Stomach (tissue), 9 donors: ENCODE data around the gene STIM2. TPM values are rescaled to one million over a fixed set of nuclear protein-coding genes. Genes with fewer than 3 reads are reported as not detected.

Experiments
- DNase-seq, 2 donors: peaks; one replicate each; pipeline versions ENCODE4 v3.0.0 to v3.0.0-alpha.2; 2013 to 2019
- H3K27ac ChIP-seq, 5 donors: fragments of 200-600 bp in 4 of 5; sonication (generic) in 4 of 5; one replicate each; pipeline ENCODE4 v1.5.1; 2013 to 2019; ENCODE audit warnings: mild to moderate bottlenecking in 1 of 5, moderate library complexity in 1 of 5
- H3K27me3 ChIP-seq, 3 donors: fragments of 200-600 bp; sonication (generic); one replicate each; pipeline ENCODE4 v1.5.1; 2017 to 2019; ENCODE audit warnings: mixed run types in 1 of 3
- H3K36me3 ChIP-seq, 4 donors: fragments of 200-600 bp; sonication (generic); 1 replicate in 3 of 4; 2 replicates in 1 of 4; pipeline ENCODE4 v1.5.1; 2016 to 2019
- H3K4me1 ChIP-seq, 4 donors: fragments of 200-600 bp; sonication (generic); one replicate each; pipeline ENCODE4 v1.5.1; 2016 to 2019
- H3K4me3 ChIP-seq, 4 donors: fragments of 200-600 bp; sonication (generic) in 3 of 4; one replicate each; pipeline ENCODE4 v1.5.1; 2016 to 2019; ENCODE audit warnings: mild to moderate bottlenecking in 1 of 4
- H3K9me3 ChIP-seq, 4 donors: fragments of 200-600 bp; sonication (generic); one replicate each; pipeline ENCODE4 v1.5.1; 2016 to 2019
- EP300 ChIP-seq: sonication (generic); formaldehyde crosslinking; IDR thresholded peaks from one replicate; pipeline ENCODE4 v1.6.1; 2017; ENCODE audit warnings: antibody characterized with exemption
- POLR2A ChIP-seq, 4 donors: fragments of 450-650 bp; IDR thresholded peaks; one replicate each; pipeline ENCODE4 v1.6.1; 2016; ENCODE audit warnings: antibody characterized with exemption in 4 of 4, control low read depth in 2 of 4, mild to moderate bottlenecking in 1 of 4, moderate library complexity in 1 of 4
- POLR2AphosphoS5 ChIP-seq, 3 donors: sonication (generic); formaldehyde crosslinking; IDR thresholded peaks; one replicate each; pipeline ENCODE4 v1.6.1; 2016; ENCODE audit warnings: antibody characterized with exemption in 3 of 3
- WGBS, 5 donors: extraction: QIAGEN DNeasy Blood & Tissue Kit in 3 of 5; methylation state at CpG; one replicate each; pipeline versions ENCODE4 v1.1.5 to v1.1.7; 2013 to 2018; 5-methylcytosine and 5-hydroxymethylcytosine counted together
- intact Hi-C: fragments of 100-400 bp; cut with DNase I; formaldehyde crosslinking; loops from one replicate; pipeline ENCODE4 v1.15.1; 2023; ENCODE audit warnings: low total_unique reads
- polyA plus RNA-seq, 3 donors: library from polyadenylated mRNA; stranded (reverse); fragments of 200-250 nt; gene quantifications; one replicate each; pipeline ENCODE4 v1.2.3, GENCODE V29; 2013
- total RNA-seq, 5 donors: library from RNA; depleted of rRNA; stranded (reverse); fragments of >200 nt; gene quantifications; one replicate each; pipeline versions ENCODE4 v1.1.0 to v1.2.3, GENCODE V29; 2014 to 2016
- TF ChIP-seq, protein P1 (sequence below), 7 experiments: fragments of 450-650 bp in 4 of 7; fragments of 200-600 bp in 3 of 7; sonication (generic) in 3 of 7; IDR thresholded peaks; one replicate each; pipeline ENCODE4 v1.5.1; 2016 to 2019; ENCODE audit warnings: antibody characterized with exemption in 7 of 7, control low read depth in 2 of 7, mild to moderate bottlenecking in 1 of 7
- donor health status: healthy with polysubstance abuse.
- donor health status: Bipolar disorder and iron deficiency.
- donor health status: healthy.

STIM2 gene
- total and polyA plus RNA-seq, 8 donors: 4.4 to 32.7 (median 21.7) TPM

DNA sequence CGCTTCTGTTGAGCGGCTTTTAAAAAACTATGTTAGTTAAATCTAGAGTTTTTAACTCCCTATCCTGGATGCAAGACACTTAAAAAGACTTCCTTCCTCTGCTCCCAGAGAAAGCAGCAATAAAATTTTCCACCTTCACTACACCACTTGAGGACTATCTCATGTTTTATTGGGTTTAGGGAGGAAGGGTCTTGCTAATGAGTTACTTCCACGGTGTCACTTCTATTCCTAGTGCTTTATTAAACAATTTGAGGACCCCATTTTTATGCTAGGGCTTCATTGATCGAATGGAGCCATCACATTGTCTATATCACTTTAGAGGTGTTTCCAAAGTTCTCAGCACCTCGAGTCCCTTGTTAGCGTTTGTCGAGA is 3.7 kb upstream of the STIM2 start:
- Histone ChIP-seq H3K36me3 (no peaks in the 10 kb centered on the region), H3K9me3 (no peaks in the 10 kb centered on the region), H3K27me3 (no peaks in the 10 kb centered on the region), H3K27ac (peak overlapping the region; percentile 92 to 98 (median 97)), H3K4me3 (peak overlapping the region; percentile 58 to 80 (median 67)), H3K4me1 (peaks cover 22 to 31% (median 25%) of the 10 kb centered on the region in 4 donors)
- 13 to 19% (median 18%) methylated on average over 7 of the region's 7 CpGs for WGBS, 5 donors
- DNase-seq: peak in 1 of 2 donors; percentile 29
- intact Hi-C loops: no loop called here
- TF ChIP-seq EP300 (no peak), POLR2AphosphoS5 (IDR thresholded peaks at IDR 0.05) (no peak), POLR2A (IDR thresholded peaks at IDR 0.05) (no peak)
- TF ChIP-seq, protein P1, sequence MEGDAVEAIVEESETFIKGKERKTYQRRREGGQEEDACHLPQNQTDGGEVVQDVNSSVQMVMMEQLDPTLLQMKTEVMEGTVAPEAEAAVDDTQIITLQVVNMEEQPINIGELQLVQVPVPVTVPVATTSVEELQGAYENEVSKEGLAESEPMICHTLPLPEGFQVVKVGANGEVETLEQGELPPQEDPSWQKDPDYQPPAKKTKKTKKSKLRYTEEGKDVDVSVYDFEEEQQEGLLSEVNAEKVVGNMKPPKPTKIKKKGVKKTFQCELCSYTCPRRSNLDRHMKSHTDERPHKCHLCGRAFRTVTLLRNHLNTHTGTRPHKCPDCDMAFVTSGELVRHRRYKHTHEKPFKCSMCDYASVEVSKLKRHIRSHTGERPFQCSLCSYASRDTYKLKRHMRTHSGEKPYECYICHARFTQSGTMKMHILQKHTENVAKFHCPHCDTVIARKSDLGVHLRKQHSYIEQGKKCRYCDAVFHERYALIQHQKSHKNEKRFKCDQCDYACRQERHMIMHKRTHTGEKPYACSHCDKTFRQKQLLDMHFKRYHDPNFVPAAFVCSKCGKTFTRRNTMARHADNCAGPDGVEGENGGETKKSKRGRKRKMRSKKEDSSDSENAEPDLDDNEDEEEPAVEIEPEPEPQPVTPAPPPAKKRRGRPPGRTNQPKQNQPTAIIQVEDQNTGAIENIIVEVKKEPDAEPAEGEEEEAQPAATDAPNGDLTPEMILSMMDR (IDR thresholded peaks at IDR 0.05): no peak

DNA sequence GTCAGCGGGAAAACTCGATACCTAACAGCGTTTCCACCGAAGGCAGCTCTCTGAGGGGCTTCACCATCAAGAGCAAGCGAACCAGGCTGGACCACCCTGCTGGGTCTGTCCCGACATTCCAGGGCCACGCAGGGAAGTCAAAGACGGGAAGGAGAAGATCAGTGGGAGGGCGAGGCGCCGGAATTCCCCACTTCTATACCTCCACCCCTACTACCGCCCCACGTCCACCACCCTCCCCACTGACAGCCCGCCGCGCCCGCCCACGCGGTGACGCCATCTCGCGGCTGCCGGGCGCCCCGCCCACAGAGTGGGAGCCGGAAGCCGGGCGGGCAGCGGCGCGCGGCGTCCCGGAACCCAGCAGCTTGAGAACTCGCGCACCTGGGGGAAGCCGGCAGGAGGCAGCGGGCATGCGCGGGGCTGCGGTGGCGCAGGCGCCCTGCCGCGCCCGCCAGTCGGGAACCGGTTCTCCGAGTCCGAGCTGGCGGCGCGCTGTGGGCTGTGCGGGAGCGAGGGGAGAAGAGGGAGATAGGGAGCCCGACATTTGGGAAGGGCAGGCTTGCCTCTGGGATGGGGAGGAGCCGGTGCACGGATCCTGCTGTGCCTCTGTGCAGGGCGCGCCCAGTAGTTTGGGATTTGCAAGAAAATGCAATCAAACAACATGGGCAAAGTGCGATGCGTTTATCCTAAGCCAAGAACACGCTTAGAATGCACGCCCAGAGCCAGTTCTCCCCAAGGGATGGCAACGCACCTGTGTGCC is 3.2 kb upstream of the STIM2 start:
- 0 to 1% (median 0%) methylated on average over 44 to 65 of the region's 65 CpGs for WGBS, 5 donors
- no peaks in the 10 kb centered on the region for H3K9me3 ChIP-seq
- intact Hi-C loops: no loop called here
- no peaks in the 10 kb centered on the region for H3K36me3 ChIP-seq
- peaks cover 22 to 37% (median 29%) of the 10 kb centered on the region in 4 donors for H3K4me1 ChIP-seq
- peak; percentile 94 to 98 for DNase-seq
- H3K4me3 ChIP-seq: peak overlapping the region; percentile 58 to 80 (median 67)
- H3K27me3 ChIP-seq: no peaks in the 10 kb centered on the region
- TF ChIP-seq EP300: no peak
- TF ChIP-seq, protein P1 (IDR thresholded peaks at IDR 0.05): peak in 1 of 7 experiments; percentile 14
- TF ChIP-seq POLR2AphosphoS5 (IDR thresholded peaks at IDR 0.05): peak; percentile 71 to 87 (median 74)
- peak overlapping the region; percentile 92 to 98 (median 97) for H3K27ac ChIP-seq

DNA sequence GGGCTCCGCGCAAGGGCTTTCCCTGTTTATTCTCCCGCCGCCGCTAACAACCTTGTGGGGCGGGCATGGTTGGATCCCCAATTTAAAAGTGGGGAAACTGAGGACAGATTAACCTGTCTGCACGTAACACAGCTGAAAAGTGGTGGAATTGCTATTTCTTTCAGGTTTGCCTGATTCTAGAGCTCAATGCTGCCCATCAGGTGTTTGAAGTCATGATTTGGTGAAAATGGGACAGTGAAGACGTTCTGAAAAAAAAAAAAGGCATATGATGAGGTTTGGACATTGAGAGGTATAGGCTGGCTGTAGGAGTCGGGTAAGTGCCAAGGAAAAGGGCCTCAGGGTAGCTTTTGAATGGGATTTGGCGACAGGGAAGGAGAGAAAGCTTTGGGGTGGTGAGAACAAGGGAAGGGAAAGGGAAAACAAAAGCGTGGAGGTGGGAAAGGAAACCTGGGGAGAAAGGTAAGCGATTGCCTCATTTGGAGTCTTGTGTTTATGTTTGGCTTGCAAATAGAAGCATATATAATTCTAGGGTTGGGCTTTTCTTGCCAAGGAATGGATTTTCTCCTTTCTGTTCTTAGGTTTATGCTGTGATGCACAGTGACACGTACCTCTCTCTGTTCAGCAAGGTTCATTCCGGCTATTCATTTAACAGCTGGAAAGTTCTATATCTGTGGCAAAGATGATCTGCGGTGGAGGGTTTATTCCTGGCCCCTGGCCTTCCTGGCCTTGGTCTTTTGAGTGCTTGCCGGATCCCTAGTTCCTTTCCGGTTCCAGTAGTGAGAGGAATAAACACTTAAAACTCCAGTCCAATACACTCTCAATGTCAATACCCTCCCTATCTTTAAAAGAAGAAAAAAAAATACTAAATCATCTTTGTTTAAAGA is 2.4 kb upstream of the STIM2 start:
- intact Hi-C loops: no loop called here
- H3K36me3 ChIP-seq: no peaks in the 10 kb centered on the region
- peak overlapping the region; percentile 58 to 80 (median 67) for H3K4me3 ChIP-seq
- peak in 1 of 2 donors; percentile 31 for DNase-seq
- TF ChIP-seq, protein P1 (IDR thresholded peaks at IDR 0.05): no peak
- TF ChIP-seq POLR2AphosphoS5 (IDR thresholded peaks at IDR 0.05) (no peak), EP300 (no peak), POLR2A (IDR thresholded peaks at IDR 0.05) (no peak)
- peak overlapping the region; percentile 92 to 98 (median 97) for H3K27ac ChIP-seq
- no peaks in the 10 kb centered on the region for H3K27me3 ChIP-seq
- peaks cover 22 to 44% (median 36%) of the 10 kb centered on the region in 4 donors for H3K4me1 ChIP-seq
- 4 to 8% (median 7%) methylated on average over 16 to 17 of the region's 17 CpGs for WGBS, 5 donors
- H3K9me3 ChIP-seq: no peaks in the 10 kb centered on the region

DNA sequence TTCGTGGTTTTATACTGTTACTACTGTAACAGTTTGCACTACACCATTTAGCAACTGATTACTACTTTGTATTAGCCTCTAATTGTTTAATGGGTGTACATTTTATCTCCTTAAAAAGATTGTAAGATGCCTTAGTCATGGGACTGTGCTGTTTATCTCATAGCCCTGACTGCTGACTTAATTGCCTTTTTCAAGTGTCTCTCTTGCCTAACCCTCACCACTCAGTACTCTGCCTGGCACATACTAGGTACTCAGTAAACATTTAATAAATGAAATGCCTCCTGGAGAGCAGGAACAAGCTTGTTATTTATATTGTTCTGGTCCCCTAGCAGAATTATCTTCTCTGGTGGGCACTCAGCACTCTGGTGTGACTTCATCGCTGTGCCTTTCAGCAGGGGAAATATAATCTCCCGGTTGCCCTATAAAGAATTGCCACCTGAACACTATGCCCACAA is 1.7 kb upstream of the STIM2 start:
- intact Hi-C loops: no loop called here
- Histone ChIP-seq H3K9me3 (no peaks in the 10 kb centered on the region), H3K4me3 (peak overlapping the region in 3 of 4 donors; percentile 58 to 80 (median 67)), H3K4me1 (peaks cover 22 to 50% (median 40%) of the 10 kb centered on the region in 4 donors), H3K27ac (peak overlapping the region; percentile 30 to 98 (median 97)), H3K27me3 (no peaks in the 10 kb centered on the region), H3K36me3 (no peaks in the 10 kb centered on the region)
- 26 to 44% (median 34%) methylated on average over 3 of the region's 3 CpGs for WGBS, 5 donors
- DNase-seq: peak in 1 of 2 donors; percentile 19
- TF ChIP-seq, protein P1 (IDR thresholded peaks at IDR 0.05): no peak
- TF ChIP-seq EP300 (no peak), POLR2A (IDR thresholded peaks at IDR 0.05) (no peak), POLR2AphosphoS5 (IDR thresholded peaks at IDR 0.05) (no peak)
